Karpas-422 (cell line): ENCODE data around the gene GSDME. TPM values are rescaled to one million over a fixed set of nuclear protein-coding genes. Genes with fewer than 3 reads are reported as not detected.

ENCODE experiments used
- DNase-seq: peaks from one replicate; pipeline ENCODE4 v3.0.0-alpha.2; 2015
- H2AFZ ChIP-seq: fragments of 200-600 bp; sonication (generic); 2 replicates; pipeline ENCODE4 v1.6.1; 2014; ENCODE audit warnings: antibody characterized with exemption, low read length, mixed read lengths
- H3K27ac ChIP-seq: fragments of 200-600 bp; sonication (generic); 2 replicates; pipeline ENCODE4 v1.5.1; 2014; ENCODE audit warnings: mild to moderate bottlenecking, low read length, moderate library complexity
- H3K27me3 ChIP-seq: fragments of 200-600 bp; sonication (generic); 2 replicates; pipeline ENCODE4 v1.6.1; 2014; ENCODE audit warnings: low read length, mixed read lengths
- H3K36me3 ChIP-seq: fragments of 200-600 bp; sonication (generic); 2 replicates; pipeline ENCODE4 v1.6.1; 2014; ENCODE audit warnings: low read length, mixed read lengths; ENCODE audit not compliant: insufficient read depth
- H3K4me1 ChIP-seq: fragments of 200-600 bp; sonication (generic); 2 replicates; pipeline ENCODE4 v1.6.1; 2014; ENCODE audit warnings: mild to moderate bottlenecking, low read length, mixed read lengths
- H3K4me2 ChIP-seq: fragments of 200-600 bp; sonication (generic); 2 replicates; pipeline ENCODE4 v1.6.1; 2014; ENCODE audit warnings: low read length, low read depth, mild to moderate bottlenecking; ENCODE audit not compliant: poor library complexity, severe bottlenecking
- H3K4me3 ChIP-seq: fragments of 200-600 bp; sonication (generic); 2 replicates; pipeline ENCODE4 v1.5.1; 2014; ENCODE audit warnings: mild to moderate bottlenecking, antibody characterized with exemption, low read length, mixed read lengths
- H3K79me2 ChIP-seq: fragments of 200-600 bp; sonication (generic); 2 replicates; pipeline ENCODE4 v1.6.1; 2014; ENCODE audit warnings: mild to moderate bottlenecking, low read length, mixed read lengths
- H3K9ac ChIP-seq: fragments of 200-600 bp; sonication (generic); 2 replicates; pipeline ENCODE4 v1.6.0; 2014; ENCODE audit warnings: low read length
- H3K9me2 ChIP-seq: fragments of 200-600 bp; sonication (generic), shearing (Covaris generic); replicated peaks from 2 replicates; pipeline ENCODE4 v1.6.0; 2014; ENCODE audit warnings: mild to moderate bottlenecking, low read length, moderate library complexity; ENCODE audit not compliant: insufficient read depth
- H3K9me3 ChIP-seq: fragments of 300-700, 200-600 bp; sonication (generic); 2 replicates; pipeline ENCODE4 v1.6.1; 2014; ENCODE audit warnings: low read length, mixed read lengths
- H4K20me1 ChIP-seq: fragments of 200-600 bp; sonication (generic); 2 replicates; pipeline ENCODE4 v1.6.1; 2014; ENCODE audit warnings: mild to moderate bottlenecking, antibody characterized with exemption, low read length, low read depth; ENCODE audit not compliant: insufficient read depth
- total RNA-seq: library from RNA; depleted of rRNA; stranded (reverse); fragments of >200 nt; shearing (Covaris generic); gene quantifications from 2 replicates; pipeline ENCODE4 v1.2.3, GENCODE V29; 2014; ENCODE audit warnings: low replicate concordance

Gene GSDME
- total RNA-seq, 1 experiment from 2014 or later, result 6.0 TPM

DNA sequence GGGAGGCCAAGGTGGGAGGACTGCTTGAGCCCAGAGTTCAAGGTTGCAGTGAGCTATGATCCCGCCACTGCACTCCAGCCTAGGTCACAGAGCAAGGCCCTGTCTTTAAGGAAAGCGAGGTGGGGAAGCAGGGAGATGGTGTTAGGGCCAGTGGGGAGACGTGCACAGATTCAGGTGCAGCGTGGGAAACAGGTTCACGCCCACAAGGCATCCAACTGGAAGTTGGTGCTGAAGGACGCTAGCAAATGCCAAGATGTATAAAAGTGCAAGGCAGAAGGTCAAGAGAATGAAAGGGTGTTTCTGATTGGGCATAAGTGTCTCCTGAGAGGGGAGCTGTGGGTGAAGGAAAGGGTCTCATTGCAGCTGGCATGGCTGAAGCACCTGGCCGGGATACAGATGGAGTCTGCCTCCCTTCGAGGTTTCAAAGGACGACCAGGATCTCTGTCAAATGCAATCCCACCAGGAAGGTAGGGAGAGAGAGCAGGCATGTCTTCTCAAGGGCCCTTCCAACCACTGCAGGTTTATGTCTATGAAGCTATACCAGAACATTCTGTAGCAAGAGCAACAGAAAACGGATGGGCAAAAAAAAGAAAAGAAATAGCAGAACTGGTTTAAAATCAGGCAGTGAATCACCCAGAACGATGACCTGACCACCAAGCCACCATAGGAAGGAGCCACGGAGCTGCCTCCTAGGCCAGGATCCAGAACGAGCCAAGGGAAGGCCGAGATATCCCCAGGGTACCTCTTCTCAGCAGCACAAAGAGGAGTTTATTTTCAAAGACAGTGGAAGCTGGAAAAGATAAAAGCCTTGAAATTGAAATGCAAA, 43.2 kb downstream of the GSDME start:
- no peak overlapping the region for H3K4me2 ChIP-seq
- DNase-seq, result no peak
- H3K27ac ChIP-seq, result no peak overlapping the region
- no peaks in the 10 kb centered on the region for H3K79me2 ChIP-seq
- H3K4me1 ChIP-seq, result peaks cover 28% of the 10 kb centered on the region
- H3K9ac ChIP-seq, result no peak overlapping the region
- no peaks in the 10 kb centered on the region for H3K9me2 ChIP-seq
- H2AFZ ChIP-seq, result no peak overlapping the region
- H3K4me3 ChIP-seq, result no peak overlapping the region
- H3K36me3 ChIP-seq, result no peaks in the 10 kb centered on the region; the same call in 1 of the 2 replicates
- H4K20me1 ChIP-seq, result no peaks in the 10 kb centered on the region
- no peaks in the 10 kb centered on the region for H3K9me3 ChIP-seq
- no peaks in the 10 kb centered on the region for H3K27me3 ChIP-seq

DNA sequence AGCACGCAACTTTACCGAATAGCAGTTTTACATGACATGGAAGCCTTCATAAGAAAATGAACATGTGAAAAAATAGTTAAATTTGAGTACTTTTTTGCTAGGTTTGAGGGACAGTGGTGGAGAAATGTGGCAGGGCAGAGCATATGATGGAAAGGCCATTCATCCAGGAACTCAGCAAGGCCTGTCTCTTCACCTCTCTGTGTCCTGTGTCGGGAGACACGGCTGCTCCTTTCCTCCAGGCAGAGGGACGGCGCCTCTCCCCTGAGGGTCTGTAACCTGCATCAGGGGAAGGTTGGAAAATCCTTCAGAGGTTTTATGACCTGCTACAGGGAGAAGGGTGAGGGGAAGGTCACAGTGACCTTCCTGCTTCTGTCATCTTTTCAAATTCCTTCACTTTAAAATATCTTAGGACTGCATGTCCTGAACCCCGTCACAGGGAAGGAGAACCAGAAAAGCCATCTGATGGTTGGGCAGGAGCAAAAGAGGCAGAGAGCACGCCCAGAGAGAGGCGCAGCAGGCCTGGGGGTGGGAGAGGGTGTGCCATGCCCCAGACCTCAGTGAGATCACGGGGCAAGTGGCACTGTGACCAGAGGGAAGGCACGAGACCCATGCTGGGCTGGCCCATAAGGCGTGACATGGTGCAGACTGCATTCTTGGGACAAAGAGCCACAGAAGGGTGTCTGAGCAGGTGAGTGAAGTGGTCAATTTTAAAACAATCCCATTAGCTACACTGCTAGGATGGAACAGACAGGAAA, 44.0 kb downstream of the GSDME start:
- H3K4me3 ChIP-seq, result no peak overlapping the region
- no peak overlapping the region for H3K4me2 ChIP-seq
- H4K20me1 ChIP-seq, result no peaks in the 10 kb centered on the region
- no peak overlapping the region for H3K9ac ChIP-seq
- H2AFZ ChIP-seq, result no peak overlapping the region
- no peaks in the 10 kb centered on the region for H3K79me2 ChIP-seq
- H3K9me3 ChIP-seq, result no peaks in the 10 kb centered on the region
- H3K36me3 ChIP-seq, result no peaks in the 10 kb centered on the region; the same call in 1 of the 2 replicates
- peaks cover 19% of the 10 kb centered on the region for H3K4me1 ChIP-seq
- no peak overlapping the region for H3K27ac ChIP-seq
- no peak for DNase-seq
- no peaks in the 10 kb centered on the region for H3K9me2 ChIP-seq
- H3K27me3 ChIP-seq, result no peaks in the 10 kb centered on the region

GRCh38 chr7:24709585-24710360, 47.5 kb downstream of the GSDME start:
- H3K4me2 ChIP-seq, result no peak overlapping the region
- no peaks in the 10 kb centered on the region for H3K79me2 ChIP-seq
- no peaks in the 10 kb centered on the region for H3K36me3 ChIP-seq
- H3K4me1 ChIP-seq, result peaks cover 11% of the 10 kb centered on the region
- no peak overlapping the region for H3K9ac ChIP-seq
- H3K27me3 ChIP-seq, result no peaks in the 10 kb centered on the region
- H3K4me3 ChIP-seq, result no peak overlapping the region
- no peak overlapping the region for H3K27ac ChIP-seq
- H3K9me2 ChIP-seq, result no peaks in the 10 kb centered on the region
- no peak overlapping the region for H2AFZ ChIP-seq
- H4K20me1 ChIP-seq, result no peaks in the 10 kb centered on the region
- DNase-seq, result no peak
- no peaks in the 10 kb centered on the region for H3K9me3 ChIP-seq

- H3K9ac ChIP-seq, result no peak overlapping the region
- no peaks in the 10 kb centered on the region for H3K27me3 ChIP-seq
- H3K9me3 ChIP-seq, result no peaks in the 10 kb centered on the region
- no peak overlapping the region for H3K4me3 ChIP-seq
- DNase-seq, result no peak
- H3K79me2 ChIP-seq, result no peaks in the 10 kb centered on the region
- H3K4me1 ChIP-seq, result peaks cover 13% of the 10 kb centered on the region
- no peak overlapping the region for H3K4me2 ChIP-seq
- H3K27ac ChIP-seq, result no peak overlapping the region
- H3K9me2 ChIP-seq, result no peaks in the 10 kb centered on the region
- no peak overlapping the region for H2AFZ ChIP-seq
- H4K20me1 ChIP-seq, result no peaks in the 10 kb centered on the region
- no peaks in the 10 kb centered on the region for H3K36me3 ChIP-seq
Observed at GRCh38 chr7:24709051-24709450, 48.2 kb downstream of the GSDME start.

- H3K36me3 ChIP-seq, result no peaks in the 10 kb centered on the region
- H3K9me3 ChIP-seq, result no peaks in the 10 kb centered on the region
- H3K4me1 ChIP-seq, result peaks cover 22% of the 10 kb centered on the region
- H3K9me2 ChIP-seq, result no peaks in the 10 kb centered on the region
- no peak overlapping the region for H3K4me2 ChIP-seq
- no peaks in the 10 kb centered on the region for H4K20me1 ChIP-seq
- DNase-seq, result no peak
- no peak overlapping the region for H3K9ac ChIP-seq
- no peak overlapping the region for H2AFZ ChIP-seq
- no peak overlapping the region for H3K4me3 ChIP-seq
- H3K27me3 ChIP-seq, result no peaks in the 10 kb centered on the region
- no peaks in the 10 kb centered on the region for H3K79me2 ChIP-seq
- H3K27ac ChIP-seq, result no peak overlapping the region
Observed at GRCh38 chr7:24707988-24708615, 49.2 kb downstream of the GSDME start.

GRCh38 chr7:24706211-24707170, 50.8 kb downstream of the GSDME start:
- Histone ChIP-seq H3K9me3 (no peaks in the 10 kb centered on the region), H3K4me1 (peaks cover 24% of the 10 kb centered on the region), H4K20me1 (no peaks in the 10 kb centered on the region), H3K4me2 (no peak overlapping the region), H3K9me2 (no peaks in the 10 kb centered on the region), H2AFZ (no peak overlapping the region), H3K9ac (no peak overlapping the region), H3K4me3 (no peak overlapping the region), H3K36me3 (no peaks in the 10 kb centered on the region), H3K79me2 (no peaks in the 10 kb centered on the region), H3K27ac (no peak overlapping the region), H3K27me3 (no peaks in the 10 kb centered on the region)
- no peak for DNase-seq

- Histone ChIP-seq H3K27ac (no peak overlapping the region), H2AFZ (no peak overlapping the region), H3K4me2 (no peak overlapping the region), H3K36me3 (no peaks in the 10 kb centered on the region), H3K9me3 (no peaks in the 10 kb centered on the region), H3K4me1 (peaks cover 24% of the 10 kb centered on the region), H3K9me2 (no peaks in the 10 kb centered on the region), H3K79me2 (no peaks in the 10 kb centered on the region), H3K9ac (no peak overlapping the region), H3K27me3 (no peaks in the 10 kb centered on the region), H4K20me1 (no peaks in the 10 kb centered on the region), H3K4me3 (no peak overlapping the region)
- no peak for DNase-seq
Observed at GRCh38 chr7:24705461-24705954, 51.8 kb downstream of the GSDME start.
